ENCODE measurements around the gene LAMB2. TPM values are rescaled to one million over a fixed set of nuclear protein-coding genes. Genes with fewer than 3 reads are reported as not detected.
A peak's percentile ranks its signal among the peaks of the same experiment; 100 is the strongest.

The LAMB2 gene
- total and polyA plus RNA-seq, 2 donors (not counting 1 experiment from before 2014, with no cell fraction given): 0.67 to 0.74 TPM

DNA sequence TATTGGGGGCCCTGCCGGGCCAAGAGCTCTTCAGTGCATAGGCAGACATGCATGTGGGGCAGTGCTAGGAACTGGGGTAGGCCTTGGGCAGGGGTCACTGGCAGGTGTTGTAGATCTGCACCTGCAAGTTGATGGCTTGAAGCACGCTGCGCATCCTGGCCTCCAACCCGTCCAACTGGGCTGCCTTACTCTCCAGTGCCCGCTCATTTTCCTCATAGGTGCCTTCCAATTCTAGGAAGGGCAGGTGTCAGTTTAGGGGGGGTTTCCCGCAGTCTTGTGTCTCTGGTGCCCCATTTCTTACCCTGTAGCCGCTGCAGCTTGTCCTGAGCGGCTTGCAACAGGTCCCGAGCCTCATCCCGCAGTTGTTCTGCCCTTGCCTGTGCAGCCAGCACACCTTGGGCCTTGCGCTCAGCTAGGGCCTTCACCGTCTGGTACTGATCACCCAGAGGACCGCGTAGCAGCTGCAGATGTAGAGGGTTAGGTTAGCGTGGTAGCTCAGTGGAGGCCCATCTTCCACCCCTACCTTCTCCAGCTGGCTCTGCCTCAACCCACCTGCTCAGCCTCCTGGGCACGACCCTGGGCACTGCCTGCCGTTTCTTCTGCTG is 11.6 kb downstream of the LAMB2 start:
- DNase-seq (no peak), ATAC-seq (ENCODE audit: low read depth) (no peak)
- peaks cover 7% of the 10 kb centered on the region for H4K20me1 ChIP-seq (ENCODE audit: control insufficient read depth, insufficient read depth, low read length, poor library complexity, severe bottlenecking)
- H3K36me3 ChIP-seq (replicated peaks in 1 of 2; ENCODE audit: control extremely low read depth in 1 of 2, control insufficient read depth in 1 of 2, extremely low read depth in 1 of 2, insufficient read depth in 2 of 2, low read length in 1 of 2): peaks cover 0 to 28% of the 10 kb centered on the region in 2 experiments
- no peaks in the 10 kb centered on the region for H3K27me3 ChIP-seq (replicated peaks in 1 of 4; ENCODE audit: control extremely low read depth in 1 of 4, control insufficient read depth in 3 of 4, insufficient read depth in 4 of 4, low read length in 3 of 4)
- peak overlapping the region; percentile 88 for H3K4me2 ChIP-seq (replicated peaks; ENCODE audit: low read depth, low read length, poor library complexity, severe bottlenecking)
- 83% methylated on average over 13 of the region's 17 CpGs for WGBS (ENCODE audit: insufficient coverage)
- Mint-ChIP-seq H3K27me3 (no peaks in the 10 kb centered on the region), H3K27ac (peak overlapping the region; percentile 89), H3K4me1 (peaks cover 15% of the 10 kb centered on the region), H3K4me3 (peak overlapping the region; percentile 88), H3K9me3 (ENCODE audit: insufficient read depth) (no peaks in the 10 kb centered on the region)
- peaks cover 0 to 5% (median 0%) of the 10 kb centered on the region in 3 donors for H3K9me3 ChIP-seq (ENCODE audit: control extremely low read depth in 1 of 3, control insufficient read depth in 2 of 3, insufficient read depth in 1 of 3, low read length in 2 of 3)
- H3K4me3 ChIP-seq (ENCODE audit: control extremely low read depth in 1 of 5, extremely low read depth in 1 of 5, insufficient read depth in 1 of 5, low read depth in 2 of 5, low read length in 4 of 5): peak overlapping the region; percentile 38 to 85 (median 73)
- H3K79me2 ChIP-seq (ENCODE audit: control insufficient read depth, insufficient read depth, low read length): peaks cover 27% of the 10 kb centered on the region
- CTCF ChIA-PET: interaction anchor here (1.1 to 1.8 kb wide), 5 partner anchors 19 to 114 kb away, joined by 3 to 14 read pairs (median 6); partner anchors contain the start of genes CCDC71, QRICH1 and WDR6
- peak overlapping the region; percentile 88 for H2AFZ ChIP-seq (ENCODE audit: insufficient read depth, low read depth, low read length, poor library complexity, severe bottlenecking)
- intact Hi-C loops (cut with micrococcal nuclease): loop anchor here (2.0 to 5.0 kb wide), 2 partner anchors 46 to 551 kb away; partner anchors contain the start of genes APEH and CCDC71
- peak overlapping the region; percentile 90 for H3K9ac ChIP-seq (ENCODE audit: low read length)
- TF ChIP-seq, protein P1, sequence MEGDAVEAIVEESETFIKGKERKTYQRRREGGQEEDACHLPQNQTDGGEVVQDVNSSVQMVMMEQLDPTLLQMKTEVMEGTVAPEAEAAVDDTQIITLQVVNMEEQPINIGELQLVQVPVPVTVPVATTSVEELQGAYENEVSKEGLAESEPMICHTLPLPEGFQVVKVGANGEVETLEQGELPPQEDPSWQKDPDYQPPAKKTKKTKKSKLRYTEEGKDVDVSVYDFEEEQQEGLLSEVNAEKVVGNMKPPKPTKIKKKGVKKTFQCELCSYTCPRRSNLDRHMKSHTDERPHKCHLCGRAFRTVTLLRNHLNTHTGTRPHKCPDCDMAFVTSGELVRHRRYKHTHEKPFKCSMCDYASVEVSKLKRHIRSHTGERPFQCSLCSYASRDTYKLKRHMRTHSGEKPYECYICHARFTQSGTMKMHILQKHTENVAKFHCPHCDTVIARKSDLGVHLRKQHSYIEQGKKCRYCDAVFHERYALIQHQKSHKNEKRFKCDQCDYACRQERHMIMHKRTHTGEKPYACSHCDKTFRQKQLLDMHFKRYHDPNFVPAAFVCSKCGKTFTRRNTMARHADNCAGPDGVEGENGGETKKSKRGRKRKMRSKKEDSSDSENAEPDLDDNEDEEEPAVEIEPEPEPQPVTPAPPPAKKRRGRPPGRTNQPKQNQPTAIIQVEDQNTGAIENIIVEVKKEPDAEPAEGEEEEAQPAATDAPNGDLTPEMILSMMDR (IDR thresholded peaks at IDR 0.05): no peak
- POLR2A ChIA-PET: interaction anchor here (0.6 to 2.6 kb wide), 14 partner anchors 10 to 1220 kb away, joined by 3 to 32 read pairs (median 4); partner anchors contain the start of genes CCDC71, DALRD3, KLHDC8B and NDUFAF3
- peak overlapping the region; percentile 82 to 92 for H3K27ac ChIP-seq (ENCODE audit: low read length in 2 of 2)
- peaks cover 12 to 21% of the 10 kb centered on the region in 2 donors for H3K4me1 ChIP-seq (ENCODE audit: control insufficient read depth in 2 of 2, insufficient read depth in 2 of 2, low read length in 2 of 2)

All from B cell (primary cell).